ENCODE data around the gene AUH.

The AUH gene

GRCh38 chr9:91305596-91306295 is 56.0 kb downstream of the AUH start:
- TF ChIP-seq GATA1 (IDR thresholded peaks at IDR 0.05; ENCODE audit: low read depth, low read length) (no peak), POLR2A (IDR thresholded peaks at IDR 0.05; ENCODE audit: low read length) (no peak)
- DNase-seq, result no peak

GRCh38 chr9:91303741-91304415 is 57.8 kb downstream of the AUH start:
- TF ChIP-seq POLR2A (IDR thresholded peaks at IDR 0.05; ENCODE audit: low read length) (no peak), GATA1 (IDR thresholded peaks at IDR 0.05; ENCODE audit: low read depth, low read length) (no peak)
- DNase-seq, result no peak

GRCh38 chr9:91302831-91303230 is 58.9 kb downstream of the AUH start:
- no peak for TF ChIP-seq GATA1 (IDR thresholded peaks at IDR 0.05; ENCODE audit: low read depth, low read length)
- TF ChIP-seq POLR2A (IDR thresholded peaks at IDR 0.05; ENCODE audit: low read length), result no peak
- DNase-seq, result peak in 1 of 2 experiments; percentile 3

- TF ChIP-seq POLR2A (IDR thresholded peaks at IDR 0.05; ENCODE audit: low read length) (no peak), GATA1 (IDR thresholded peaks at IDR 0.05; ENCODE audit: low read depth, low read length) (no peak)
- no peak for DNase-seq
Measured at GRCh38 chr9:91301161-91301560, 60.6 kb downstream of the AUH start.

- TF ChIP-seq POLR2A (IDR thresholded peaks at IDR 0.05; ENCODE audit: low read length) (no peak), GATA1 (IDR thresholded peaks at IDR 0.05; ENCODE audit: low read depth, low read length) (no peak)
- no peak for DNase-seq
Measured at GRCh38 chr9:91298311-91298710, 63.4 kb downstream of the AUH start.

GRCh38 chr9:91297306-91297705 is 64.4 kb downstream of the AUH start:
- TF ChIP-seq POLR2A (IDR thresholded peaks at IDR 0.05; ENCODE audit: low read length) (no peak), GATA1 (IDR thresholded peaks at IDR 0.05; ENCODE audit: low read depth, low read length) (no peak)
- DNase-seq, result no peak

GRCh38 chr9:91296354-91296753 is 65.4 kb downstream of the AUH start:
- TF ChIP-seq POLR2A (IDR thresholded peaks at IDR 0.05; ENCODE audit: low read length) (no peak), GATA1 (IDR thresholded peaks at IDR 0.05; ENCODE audit: low read depth, low read length) (no peak)
- DNase-seq, result no peak

- DNase-seq, result no peak
- no peak for TF ChIP-seq POLR2A (IDR thresholded peaks at IDR 0.05; ENCODE audit: low read length)
- TF ChIP-seq GATA1 (IDR thresholded peaks at IDR 0.05; ENCODE audit: low read depth, low read length), result no peak
Measured at GRCh38 chr9:91295357-91295756, 66.4 kb downstream of the AUH start.

GRCh38 chr9:91291866-91292265 is 69.9 kb downstream of the AUH start:
- no peak for DNase-seq
- TF ChIP-seq GATA1 (IDR thresholded peaks at IDR 0.05; ENCODE audit: low read depth, low read length) (no peak), POLR2A (IDR thresholded peaks at IDR 0.05; ENCODE audit: low read length) (no peak)

GRCh38 chr9:91289244-91289643 is 72.5 kb downstream of the AUH start:
- DNase-seq, result no peak
- no peak for TF ChIP-seq POLR2A (IDR thresholded peaks at IDR 0.05; ENCODE audit: low read length)
- no peak for TF ChIP-seq GATA1 (IDR thresholded peaks at IDR 0.05; ENCODE audit: low read depth, low read length)

- TF ChIP-seq GATA1 (IDR thresholded peaks at IDR 0.05; ENCODE audit: low read depth, low read length), result no peak
- no peak for TF ChIP-seq POLR2A (IDR thresholded peaks at IDR 0.05; ENCODE audit: low read length)
Measured at GRCh38 chr9:91285729-91286353, 75.9 kb downstream of the AUH start.

GRCh38 chr9:91282292-91282691 is 79.4 kb downstream of the AUH start:
- TF ChIP-seq POLR2A (IDR thresholded peaks at IDR 0.05; ENCODE audit: low read length) (no peak), GATA1 (IDR thresholded peaks at IDR 0.05; ENCODE audit: low read depth, low read length) (no peak)
- peak in 1 of 2 experiments; percentile 30 for DNase-seq

More at GRCh38 chr9:91285729-91286353, 75.9 kb downstream of the AUH start:
- DNase-seq, result no peak

- TF ChIP-seq GATA1 (IDR thresholded peaks at IDR 0.05; ENCODE audit: low read depth, low read length), result no peak
- no peak for TF ChIP-seq POLR2A (IDR thresholded peaks at IDR 0.05; ENCODE audit: low read length)
- no peak for DNase-seq
Measured at GRCh38 chr9:91279296-91280204, 82.2 kb downstream of the AUH start.

- no peak for TF ChIP-seq POLR2A (IDR thresholded peaks at IDR 0.05; ENCODE audit: low read length)
- TF ChIP-seq GATA1 (IDR thresholded peaks at IDR 0.05; ENCODE audit: low read depth, low read length), result no peak
- no peak for DNase-seq
Measured at GRCh38 chr9:91276513-91276912, 85.2 kb downstream of the AUH start.
